ENCODE results near the gene NOD2.

The NOD2 gene

GRCh38 chr16:50751528-50751927 lies 58.1 kb downstream of the NOD2 start:
- no peak for DNase-seq (ENCODE audit: low read depth in 1 of 2, low spot score in 1 of 2)
- TF ChIP-seq JUND (IDR thresholded peaks at IDR 0.05; ENCODE audit: low read depth) = no peak
- in situ Hi-C loops (cut with HindIII; ENCODE audit: low pct_unique_long_range_greater_than_20kb, low sequenced_read_pairs) = no loop called here

- no peak for TF ChIP-seq JUND (IDR thresholded peaks at IDR 0.05; ENCODE audit: low read depth)
- no peak for DNase-seq (ENCODE audit: low read depth in 1 of 2, low spot score in 1 of 2)
- in situ Hi-C loops (cut with HindIII; ENCODE audit: low pct_unique_long_range_greater_than_20kb, low sequenced_read_pairs) = no loop called here
Observed at GRCh38 chr16:50752471-50753235, 59.2 kb downstream of the NOD2 start.

- DNase-seq (ENCODE audit: low read depth in 1 of 2, low spot score in 1 of 2) = no peak
- in situ Hi-C loops (cut with HindIII; ENCODE audit: low pct_unique_long_range_greater_than_20kb, low sequenced_read_pairs) = no loop called here
- no peak for TF ChIP-seq JUND (IDR thresholded peaks at IDR 0.05; ENCODE audit: low read depth)
Observed at GRCh38 chr16:50756473-50756872, 63.1 kb downstream of the NOD2 start.

- no peak for DNase-seq (ENCODE audit: low read depth in 1 of 2, low spot score in 1 of 2)
- in situ Hi-C loops (cut with HindIII; ENCODE audit: low pct_unique_long_range_greater_than_20kb, low sequenced_read_pairs) = no loop called here
- no peak for TF ChIP-seq JUND (IDR thresholded peaks at IDR 0.05; ENCODE audit: low read depth)
Observed at GRCh38 chr16:50761267-50761666, 67.9 kb downstream of the NOD2 start.

- DNase-seq (ENCODE audit: low read depth in 1 of 2, low spot score in 1 of 2) = no peak
- no peak for TF ChIP-seq JUND (IDR thresholded peaks at IDR 0.05; ENCODE audit: low read depth)
- in situ Hi-C loops (cut with HindIII; ENCODE audit: low pct_unique_long_range_greater_than_20kb, low sequenced_read_pairs) = no loop called here
Observed at GRCh38 chr16:50762241-50762640, 68.8 kb downstream of the NOD2 start.

GRCh38 chr16:50763211-50763610 lies 69.8 kb downstream of the NOD2 start:
- in situ Hi-C loops (cut with HindIII; ENCODE audit: low pct_unique_long_range_greater_than_20kb, low sequenced_read_pairs) = no loop called here
- DNase-seq (ENCODE audit: low read depth in 1 of 2, low spot score in 1 of 2) = no peak
- no peak for TF ChIP-seq JUND (IDR thresholded peaks at IDR 0.05; ENCODE audit: low read depth)

GRCh38 chr16:50765260-50765659 lies 71.9 kb downstream of the NOD2 start:
- TF ChIP-seq JUND (IDR thresholded peaks at IDR 0.05; ENCODE audit: low read depth) = no peak
- in situ Hi-C loops (cut with HindIII; ENCODE audit: low pct_unique_long_range_greater_than_20kb, low sequenced_read_pairs) = no loop called here
- DNase-seq (ENCODE audit: low read depth in 1 of 2, low spot score in 1 of 2) = no peak

GRCh38 chr16:50765861-50766260 lies 72.5 kb downstream of the NOD2 start:
- DNase-seq (ENCODE audit: low read depth in 1 of 2, low spot score in 1 of 2) = no peak
- no peak for TF ChIP-seq JUND (IDR thresholded peaks at IDR 0.05; ENCODE audit: low read depth)
- in situ Hi-C loops (cut with HindIII; ENCODE audit: low pct_unique_long_range_greater_than_20kb, low sequenced_read_pairs) = no loop called here

- DNase-seq (ENCODE audit: low read depth in 1 of 2, low spot score in 1 of 2) = no peak
- in situ Hi-C loops (cut with HindIII; ENCODE audit: low pct_unique_long_range_greater_than_20kb, low sequenced_read_pairs) = no loop called here
- no peak for TF ChIP-seq JUND (IDR thresholded peaks at IDR 0.05; ENCODE audit: low read depth)
Observed at GRCh38 chr16:50767197-50767596, 73.8 kb downstream of the NOD2 start.

GRCh38 chr16:50771366-50771765 lies 78.0 kb downstream of the NOD2 start:
- in situ Hi-C loops (cut with HindIII; ENCODE audit: low pct_unique_long_range_greater_than_20kb, low sequenced_read_pairs) = no loop called here
- no peak for TF ChIP-seq JUND (IDR thresholded peaks at IDR 0.05; ENCODE audit: low read depth)
- DNase-seq (ENCODE audit: low read depth in 1 of 2, low spot score in 1 of 2) = no peak

- in situ Hi-C loops (cut with HindIII; ENCODE audit: low pct_unique_long_range_greater_than_20kb, low sequenced_read_pairs) = no loop called here
- no peak for TF ChIP-seq JUND (IDR thresholded peaks at IDR 0.05; ENCODE audit: low read depth)
- no peak for DNase-seq (ENCODE audit: low read depth in 1 of 2, low spot score in 1 of 2)
Observed at GRCh38 chr16:50774405-50774804, 81.0 kb downstream of the NOD2 start.

- in situ Hi-C loops (cut with HindIII; ENCODE audit: low pct_unique_long_range_greater_than_20kb, low sequenced_read_pairs) = no loop called here
- TF ChIP-seq JUND (IDR thresholded peaks at IDR 0.05; ENCODE audit: low read depth) = no peak
- no peak for DNase-seq (ENCODE audit: low read depth in 1 of 2, low spot score in 1 of 2)
Observed at GRCh38 chr16:50774960-50775359, 81.6 kb downstream of the NOD2 start.

- in situ Hi-C loops (cut with HindIII; ENCODE audit: low pct_unique_long_range_greater_than_20kb, low sequenced_read_pairs) = no loop called here
- TF ChIP-seq JUND (IDR thresholded peaks at IDR 0.05; ENCODE audit: low read depth) = no peak
- no peak for DNase-seq (ENCODE audit: low read depth in 1 of 2, low spot score in 1 of 2)
Observed at GRCh38 chr16:50776037-50776436, 82.6 kb downstream of the NOD2 start.

Data from T47D (cell line).